ENCODE results near the gene PARD3.

DNA sequence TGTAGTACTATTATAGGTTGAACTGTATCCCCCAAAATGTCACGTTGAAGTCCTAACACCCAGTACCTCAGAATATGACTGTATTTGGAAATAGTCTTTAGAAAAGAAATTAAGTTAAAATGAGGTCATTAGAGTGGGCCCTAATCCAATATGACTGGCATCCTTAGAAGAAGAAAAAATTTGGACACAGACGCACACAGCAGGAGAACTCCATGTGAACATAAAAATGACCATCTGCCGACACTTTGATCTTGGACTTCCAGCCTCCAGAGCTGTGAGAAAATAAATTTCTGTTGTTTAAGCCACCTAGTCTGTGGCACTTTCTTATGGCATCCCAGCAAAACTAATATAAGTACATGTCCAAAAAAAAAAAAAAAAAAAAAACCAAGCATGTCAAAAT lies 225.8 kb downstream of the PARD3 start:
- TF ChIP-seq FOXM1 (IDR thresholded peaks at IDR 0.05; ENCODE audit: borderline replicate concordance), result no peak
- no peak for TF ChIP-seq ELF4 (IDR thresholded peaks at IDR 0.05)
- TF ChIP-seq SP1 (IDR thresholded peaks at IDR 0.05), result no peak
- TF ChIP-seq, protein P1, sequence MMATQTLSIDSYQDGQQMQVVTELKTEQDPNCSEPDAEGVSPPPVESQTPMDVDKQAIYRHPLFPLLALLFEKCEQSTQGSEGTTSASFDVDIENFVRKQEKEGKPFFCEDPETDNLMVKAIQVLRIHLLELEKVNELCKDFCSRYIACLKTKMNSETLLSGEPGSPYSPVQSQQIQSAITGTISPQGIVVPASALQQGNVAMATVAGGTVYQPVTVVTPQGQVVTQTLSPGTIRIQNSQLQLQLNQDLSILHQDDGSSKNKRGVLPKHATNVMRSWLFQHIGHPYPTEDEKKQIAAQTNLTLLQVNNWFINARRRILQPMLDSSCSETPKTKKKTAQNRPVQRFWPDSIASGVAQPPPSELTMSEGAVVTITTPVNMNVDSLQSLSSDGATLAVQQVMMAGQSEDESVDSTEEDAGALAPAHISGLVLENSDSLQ (IDR thresholded peaks at IDR 0.05), result no peak
- TF ChIP-seq FOXA1 (IDR thresholded peaks at IDR 0.05), result no peak
- TF ChIP-seq ARNT (IDR thresholded peaks at IDR 0.05), result no peak
- TF ChIP-seq NFRKB (IDR thresholded peaks at IDR 0.05), result no peak
- TF ChIP-seq BHLHE40 (IDR thresholded peaks at IDR 0.05; ENCODE audit: borderline replicate concordance), result no peak
- no peak for TF ChIP-seq SUZ12 (IDR thresholded peaks at IDR 0.05)
- no peak for TF ChIP-seq HDGF (IDR thresholded peaks at IDR 0.05; ENCODE audit: borderline replicate concordance)
- TF ChIP-seq FOXK2 (IDR thresholded peaks at IDR 0.05), result no peak
- TF ChIP-seq TARDBP (IDR thresholded peaks at IDR 0.05), result no peak
- no peak for TF ChIP-seq ZNF384 (IDR thresholded peaks at IDR 0.05)
